OCI-LY1 (cell line): Measurements from ENCODE around the gene FBXW2.

Experiments used
- EZH2 ChIP-seq: fragments of 200-600 bp; sonication (generic), shearing (Covaris generic); IDR thresholded peaks from 2 replicates; pipeline ENCODE4 v1.8.0; 2017; ENCODE audit warnings: borderline replicate concordance, mixed run types, mild to moderate bottlenecking, antibody characterized with exemption, low read length, moderate library complexity, mixed read lengths
- TF ChIP-seq, protein P1 (sequence below): fragments of 200-600 bp; sonication (generic), shearing (Covaris generic); IDR thresholded peaks from 2 replicates; pipeline ENCODE4 v1.5.1; 2017; ENCODE audit warnings: mild to moderate bottlenecking, antibody characterized with exemption, low read length, moderate library complexity, mixed read lengths

DNA sequence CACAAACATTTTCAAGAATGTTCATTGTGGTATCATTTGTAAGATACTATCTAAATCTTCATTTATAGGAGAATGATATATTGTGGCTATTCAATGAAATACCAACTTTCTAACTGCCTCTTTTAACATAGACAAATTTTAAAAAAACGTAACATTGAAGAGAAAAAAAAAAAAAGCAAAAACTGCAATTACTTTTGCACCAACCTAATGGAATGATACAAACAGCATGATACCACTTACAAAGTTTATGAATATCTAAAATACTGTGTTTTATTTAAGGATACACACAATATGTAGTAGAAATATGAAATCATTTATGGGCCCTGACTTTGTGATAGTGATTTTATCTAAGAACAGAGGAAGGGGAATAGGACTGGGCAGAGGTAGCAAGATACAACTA lies 25.4 kb upstream of the FBXW2 start:
- TF ChIP-seq, protein P1, sequence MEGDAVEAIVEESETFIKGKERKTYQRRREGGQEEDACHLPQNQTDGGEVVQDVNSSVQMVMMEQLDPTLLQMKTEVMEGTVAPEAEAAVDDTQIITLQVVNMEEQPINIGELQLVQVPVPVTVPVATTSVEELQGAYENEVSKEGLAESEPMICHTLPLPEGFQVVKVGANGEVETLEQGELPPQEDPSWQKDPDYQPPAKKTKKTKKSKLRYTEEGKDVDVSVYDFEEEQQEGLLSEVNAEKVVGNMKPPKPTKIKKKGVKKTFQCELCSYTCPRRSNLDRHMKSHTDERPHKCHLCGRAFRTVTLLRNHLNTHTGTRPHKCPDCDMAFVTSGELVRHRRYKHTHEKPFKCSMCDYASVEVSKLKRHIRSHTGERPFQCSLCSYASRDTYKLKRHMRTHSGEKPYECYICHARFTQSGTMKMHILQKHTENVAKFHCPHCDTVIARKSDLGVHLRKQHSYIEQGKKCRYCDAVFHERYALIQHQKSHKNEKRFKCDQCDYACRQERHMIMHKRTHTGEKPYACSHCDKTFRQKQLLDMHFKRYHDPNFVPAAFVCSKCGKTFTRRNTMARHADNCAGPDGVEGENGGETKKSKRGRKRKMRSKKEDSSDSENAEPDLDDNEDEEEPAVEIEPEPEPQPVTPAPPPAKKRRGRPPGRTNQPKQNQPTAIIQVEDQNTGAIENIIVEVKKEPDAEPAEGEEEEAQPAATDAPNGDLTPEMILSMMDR, result no peak
- TF ChIP-seq EZH2, result no peak
